ENCODE data around the gene DEPP1.
A peak's percentile ranks its signal among the peaks of the same experiment; 100 is the strongest.

The DEPP1 gene

GRCh38 chr10:45004661-45005060 lies 26.1 kb upstream of the DEPP1 start:
- DNase-seq (ENCODE audit: low read depth), result no peak
- TF ChIP-seq CTCF (conservative IDR thresholded peaks at IDR 0.05; ENCODE audit: low read depth, low read length), result no peak

GRCh38 chr10:45003432-45004000 lies 24.9 kb upstream of the DEPP1 start:
- no peak for TF ChIP-seq CTCF (conservative IDR thresholded peaks at IDR 0.05; ENCODE audit: low read depth, low read length)
- no peak for DNase-seq (ENCODE audit: low read depth)
- H3K4me3 ChIP-seq (ENCODE audit: low read length), result no peak overlapping the region

More at GRCh38 chr10:45004661-45005060, 26.1 kb upstream of the DEPP1 start:
- H3K4me3 ChIP-seq (ENCODE audit: low read length), result no peak overlapping the region

- peak; percentile 60 for DNase-seq (ENCODE audit: low read depth)
- TF ChIP-seq CTCF (conservative IDR thresholded peaks at IDR 0.05; ENCODE audit: low read depth, low read length), result peak; percentile 21
- H3K4me3 ChIP-seq (ENCODE audit: low read length), result peak overlapping the region; percentile 53
Observed at GRCh38 chr10:45001381-45002148, 23.0 kb upstream of the DEPP1 start.

GRCh38 chr10:45000752-45001380 lies 22.3 kb upstream of the DEPP1 start, which contains the start of gene ZNF22:
ZNF22 (plus strand) TSS chr10:45000923; CDS start chr10:45003369, 2,446 bp downstream.
- TF ChIP-seq CTCF (conservative IDR thresholded peaks at IDR 0.05; ENCODE audit: low read depth, low read length), result peak; percentile 2
- peak within 1 kb of the TSS; percentile 53 for H3K4me3 ChIP-seq (ENCODE audit: low read length)
- no peak for DNase-seq (ENCODE audit: low read depth)

GRCh38 chr10:45000138-45000751 lies 21.6 kb upstream of the DEPP1 start:
- peak overlapping the region; percentile 19 for H3K4me3 ChIP-seq (ENCODE audit: low read length)
- no peak for DNase-seq (ENCODE audit: low read depth)
- no peak for TF ChIP-seq CTCF (conservative IDR thresholded peaks at IDR 0.05; ENCODE audit: low read depth, low read length)

GRCh38 chr10:44998146-44998631 lies 19.6 kb upstream of the DEPP1 start:
- no peak overlapping the region for H3K4me3 ChIP-seq (ENCODE audit: low read length)
- no peak for TF ChIP-seq CTCF (conservative IDR thresholded peaks at IDR 0.05; ENCODE audit: low read depth, low read length)
- DNase-seq (ENCODE audit: low read depth), result no peak

Measured in retinal pigment epithelial cell (primary cell).